H1 (cell line): ENCODE results near the gene KBTBD13. TPM values are rescaled to one million over a fixed set of nuclear protein-coding genes. Genes with fewer than 3 reads are reported as not detected.

Experiments used
- CTCF ChIA-PET: fragments of 300-600 bp; sonication (Branson Sonifier 250); formaldehyde crosslinking; loops from one replicate; lab custom pipeline; 2021; ENCODE audit not compliant: partially characterized antibody; lab: Charles Lee
- POLR2A ChIA-PET: fragments of 300-600 bp; sonication (Branson Sonifier 250); formaldehyde crosslinking; loops from one replicate; lab custom pipeline; 2021; ENCODE audit warnings: inconsistent platforms; ENCODE audit not compliant: partially characterized antibody; lab: Charles Lee
- DNase-seq, 2 experiments: peaks; one replicate each; pipeline versions ENCODE4 v3.0.0 to v3.0.0-alpha.2; 2010 to 2022; ENCODE audit warnings: low spot score in 2 of 2, low read depth in 1 of 2, mixed read lengths in 1 of 2
- FAIRE-seq: peaks from 2 replicates; lab custom pipeline; 2011; peaks lifted over from hg19 to GRCh38; lab: Jason Lieb, UNC
- H2AFZ ChIP-seq: 2 replicates; pipeline ENCODE4 v1.8.1; 2012; ENCODE audit warnings: low read length, inconsistent platforms
- H2AK5ac ChIP-seq: 2 replicates; pipeline ENCODE4 v1.6.1; 2013; ENCODE audit warnings: low read depth, low read length
- H2BK120ac ChIP-seq: replicated peaks from 2 replicates; pipeline ENCODE3; 2013; ENCODE audit warnings: low read depth, low read length, inconsistent platforms
- H2BK12ac ChIP-seq: 2 replicates; pipeline ENCODE4 v1.6.1; 2013; ENCODE audit warnings: low read depth, low read length
- H2BK15ac ChIP-seq: 2 replicates; pipeline ENCODE4 v1.6.1; 2013; ENCODE audit warnings: low read length
- H2BK20ac ChIP-seq: 2 replicates; pipeline ENCODE4 v1.6.1; 2013; ENCODE audit warnings: low read length
- H2BK5ac ChIP-seq: 2 replicates; pipeline ENCODE4 v1.6.1; 2013; ENCODE audit warnings: low read depth, low read length
- H3K14ac ChIP-seq: 2 replicates; pipeline ENCODE4 v1.6.1; 2013; ENCODE audit warnings: inconsistent platforms; ENCODE audit not compliant: insufficient read length
- H3K18ac ChIP-seq: 2 replicates; pipeline ENCODE4 v1.6.1; 2013; ENCODE audit warnings: low read length; ENCODE audit errors: extremely low read depth
- H3K23ac ChIP-seq: 2 replicates; pipeline ENCODE4 v1.6.1; 2013; ENCODE audit warnings: inconsistent platforms; ENCODE audit not compliant: insufficient read length
- H3K23me2 ChIP-seq: 2 replicates; pipeline ENCODE4 v1.6.1; 2013; ENCODE audit warnings: low read depth, low read length
- H3K27ac ChIP-seq: 2 replicates; pipeline ENCODE4 v1.6.1; 2011; ENCODE audit warnings: low read depth, low read length, inconsistent platforms
- H3K27me3 ChIP-seq, 4 experiments: replicated peaks in 1 of 4; 1 replicate in 1 of 4; 2 replicates in 3 of 4; pipeline versions ENCODE4 v1.6.1 to v1.8.1; 2011 to 2013; ENCODE audit warnings: low read length in 3 of 4, mild to moderate bottlenecking in 3 of 4, inconsistent platforms in 2 of 4, mixed read lengths in 2 of 4, moderate library complexity in 1 of 4; ENCODE audit not compliant: control insufficient read depth in 3 of 4, insufficient read depth in 3 of 4; ENCODE audit errors: extremely low read depth in 1 of 4
- H3K36me3 ChIP-seq, 4 experiments: 2 replicates each; pipeline versions ENCODE4 v1.6.1 to v1.8.1; 2011 to 2013; ENCODE audit warnings: mild to moderate bottlenecking in 4 of 4, low read length in 3 of 4, moderate library complexity in 2 of 4, control low read depth in 1 of 4, inconsistent platforms in 1 of 4; ENCODE audit not compliant: insufficient read depth in 4 of 4, control insufficient read depth in 2 of 4
- H3K4ac ChIP-seq: replicated peaks from 2 replicates; pipeline ENCODE3; 2013; ENCODE audit warnings: low read length, low read depth, mixed read lengths, inconsistent platforms; ENCODE audit not compliant: insufficient read length
- H3K4me1 ChIP-seq, 4 experiments: replicated peaks in 1 of 4; 1 replicate in 1 of 4; 2 replicates in 3 of 4; pipeline versions ENCODE4 v1.6.1 to v1.8.1; 2011 to 2013; ENCODE audit warnings: low read length in 3 of 4, inconsistent platforms in 2 of 4, mixed read lengths in 1 of 4; ENCODE audit not compliant: insufficient read depth in 4 of 4, control insufficient read depth in 3 of 4
- H3K4me2 ChIP-seq, 2 experiments: 2 replicates each; pipeline versions ENCODE4 v1.6.1 to v1.8.1; 2011 to 2013; ENCODE audit warnings: low read depth in 2 of 2, low read length in 2 of 2, control low read depth in 1 of 2, inconsistent platforms in 1 of 2, mild to moderate bottlenecking in 1 of 2; ENCODE audit not compliant: insufficient read depth in 1 of 2
- H3K4me3 ChIP-seq, 4 experiments: fragments of 200-600, 300-600 bp in 1 of 4; sonication (generic), shearing (Covaris generic), sonication (Bioruptor Twin) in 1 of 4; 2 replicates each; pipeline versions ENCODE4 v1.5.1 to v1.8.1; 2011 to 2016; ENCODE audit warnings: low read length in 4 of 4, low read depth in 3 of 4, control low read depth in 2 of 4, inconsistent platforms in 2 of 4, mild to moderate bottlenecking in 2 of 4, mixed read lengths in 1 of 4, moderate library complexity in 1 of 4; ENCODE audit not compliant: insufficient read depth in 2 of 4; ENCODE audit errors: extremely low read depth in 1 of 4
- H3K56ac ChIP-seq: replicated peaks from 2 replicates; pipeline ENCODE3; 2013; ENCODE audit warnings: low read depth, mild to moderate bottlenecking, mixed read lengths, low read length, inconsistent platforms; ENCODE audit not compliant: insufficient read length
- H3K79me1 ChIP-seq: 2 replicates; pipeline ENCODE4 v1.6.1; 2013; ENCODE audit warnings: low read depth, low read length, control low read depth
- H3K79me2 ChIP-seq, 2 experiments: 2 replicates each; pipeline versions ENCODE4 v1.6.1 to v1.8.1; 2012 to 2013; ENCODE audit warnings: low read length in 2 of 2, mild to moderate bottlenecking in 2 of 2, inconsistent platforms in 1 of 2; ENCODE audit not compliant: insufficient read depth in 2 of 2, control insufficient read depth in 1 of 2
- H3K9ac ChIP-seq, 4 experiments: replicated peaks in 1 of 4; 1 replicate in 1 of 4; 2 replicates in 3 of 4; pipeline versions ENCODE4 v1.6.1 to v1.8.1; 2011 to 2013; ENCODE audit warnings: low read depth in 3 of 4, low read length in 3 of 4, control low read depth in 2 of 4, mild to moderate bottlenecking in 2 of 4, moderate library complexity in 2 of 4, inconsistent platforms in 1 of 4; ENCODE audit errors: extremely low read depth in 1 of 4
- H3K9me3 ChIP-seq, 2 experiments: 2 replicates each; pipeline versions ENCODE4 v1.6.1 to v1.8.1; 2012 to 2013; ENCODE audit warnings: mild to moderate bottlenecking in 2 of 2, moderate library complexity in 2 of 2, control low read depth in 1 of 2, inconsistent platforms in 1 of 2, low read depth in 1 of 2, low read length in 1 of 2, mixed read lengths in 1 of 2; ENCODE audit not compliant: insufficient read depth in 2 of 2
- H4K20me1 ChIP-seq, 2 experiments: replicated peaks in 1 of 2; 2 replicates each; pipeline versions ENCODE3 to v1.8.1; 2011 to 2013; ENCODE audit warnings: inconsistent platforms in 2 of 2, low read length in 2 of 2, mild to moderate bottlenecking in 1 of 2; ENCODE audit not compliant: insufficient read depth in 2 of 2, control insufficient read depth in 1 of 2
- H4K5ac ChIP-seq: 2 replicates; pipeline ENCODE4 v1.6.1; 2013; ENCODE audit warnings: low read length, low read depth, mixed read lengths, inconsistent platforms; ENCODE audit not compliant: insufficient read length
- H4K8ac ChIP-seq: 2 replicates; pipeline ENCODE4 v1.8.0; 2013; ENCODE audit warnings: mild to moderate bottlenecking, moderate library complexity, low read length, inconsistent platforms; ENCODE audit not compliant: insufficient read depth; ENCODE audit errors: extremely low read depth
- H4K91ac ChIP-seq: replicated peaks from 2 replicates; pipeline ENCODE3; 2013; ENCODE audit warnings: low read length, mixed read lengths, inconsistent platforms; ENCODE audit not compliant: insufficient read length
- CEBPB ChIP-seq: IDR thresholded peaks from 2 replicates; pipeline ENCODE4 v1.6.1; 2012; ENCODE audit warnings: low read depth, low read length
- CREB1 ChIP-seq: IDR thresholded peaks from 2 replicates; pipeline ENCODE4 v1.6.1; 2012; ENCODE audit warnings: inconsistent platforms
- FOSL1 ChIP-seq: IDR thresholded peaks from 2 replicates; pipeline ENCODE4 v1.6.1; 2011; ENCODE audit warnings: mild to moderate bottlenecking, low read depth, low read length, moderate library complexity; ENCODE audit not compliant: insufficient read depth
- KDM1A ChIP-seq: fragments of 200-600, 300-600 bp; sonication (generic); IDR thresholded peaks from 2 replicates; pipeline ENCODE4 v1.7.1; 2016; ENCODE audit warnings: mild to moderate bottlenecking, low read length, borderline replicate concordance
- KDM5A ChIP-seq: fragments of 200-600 bp; IDR thresholded peaks from 2 replicates; pipeline ENCODE4 v1.7.1; 2012; ENCODE audit warnings: mild to moderate bottlenecking, low read length, inconsistent platforms, mixed read lengths
- NRF1 ChIP-seq: IDR thresholded peaks from 2 replicates; pipeline ENCODE4 v1.6.1; 2011; ENCODE audit warnings: mild to moderate bottlenecking, low read depth, low read length, improper control_type of control experiment
- SIX5 ChIP-seq: IDR thresholded peaks from 2 replicates; pipeline ENCODE4 v1.6.1; 2011; ENCODE audit warnings: mild to moderate bottlenecking, low read depth, low read length
- TAF7 ChIP-seq: optimal IDR thresholded peaks from 2 replicates; pipeline ENCODE3; 2011; ENCODE audit warnings: low read depth, mild to moderate bottlenecking, inconsistent platforms, low read length, moderate library complexity, borderline replicate concordance
- USF2 ChIP-seq: IDR thresholded peaks from 2 replicates; pipeline ENCODE4 v1.6.1; 2011; ENCODE audit warnings: low read length, improper control_type of control experiment
- WGBS, 2 experiments: shearing (Covaris generic) in 1 of 2; methylation state at CpG; one replicate each; pipeline versions ENCODE4 v1.1.6 to v1.1.7; 2013 to 2015; ENCODE audit warnings: low lambda C conversion rate in 2 of 2, mixed read lengths in 2 of 2, inconsistent platforms in 1 of 2, low coverage in 1 of 2, missing lambda C conversion rate in 1 of 2; ENCODE audit not compliant: insufficient replicate concordance in 2 of 2, insufficient coverage in 1 of 2, insufficient read length in 1 of 2; ENCODE audit errors: extremely low coverage in 1 of 2, missing lambda C conversion rate in 1 of 2; 5-methylcytosine and 5-hydroxymethylcytosine counted together
- polyA plus RNA-seq, 7 experiments: library from polyadenylated mRNA; depleted of rRNA in 3 of 7; stranded (reverse) in 5 of 7; unstranded in 2 of 7; fragments of >200 nt in 5 of 7; fragments of 200-250 nt in 2 of 7; gene quantifications; 1 replicate in 5 of 7; 2 replicates in 1 of 7; 4 replicates in 1 of 7; pipeline versions ENCODE4 v1.2.1 to v1.2.3, GENCODE V29; 2011 to 2013; ENCODE audit warnings: missing spikeins in 2 of 7, mixed read lengths in 2 of 7
- total RNA-seq: library from RNA; stranded (reverse); fragmentation: NEBNext Ultra II Directional; extraction: Animal tissue kit (Norgen Biotek cat#: 25700); gene quantifications from 2 replicates; pipeline ENCODE4 v1.2.1, GENCODE V29; 2021

KBTBD13 gene
- total and polyA plus RNA-seq, 2 of the 8 experiments (the other 6 are each of a cell fraction or from before 2014, with no cell fraction given), result not detected

DNA sequence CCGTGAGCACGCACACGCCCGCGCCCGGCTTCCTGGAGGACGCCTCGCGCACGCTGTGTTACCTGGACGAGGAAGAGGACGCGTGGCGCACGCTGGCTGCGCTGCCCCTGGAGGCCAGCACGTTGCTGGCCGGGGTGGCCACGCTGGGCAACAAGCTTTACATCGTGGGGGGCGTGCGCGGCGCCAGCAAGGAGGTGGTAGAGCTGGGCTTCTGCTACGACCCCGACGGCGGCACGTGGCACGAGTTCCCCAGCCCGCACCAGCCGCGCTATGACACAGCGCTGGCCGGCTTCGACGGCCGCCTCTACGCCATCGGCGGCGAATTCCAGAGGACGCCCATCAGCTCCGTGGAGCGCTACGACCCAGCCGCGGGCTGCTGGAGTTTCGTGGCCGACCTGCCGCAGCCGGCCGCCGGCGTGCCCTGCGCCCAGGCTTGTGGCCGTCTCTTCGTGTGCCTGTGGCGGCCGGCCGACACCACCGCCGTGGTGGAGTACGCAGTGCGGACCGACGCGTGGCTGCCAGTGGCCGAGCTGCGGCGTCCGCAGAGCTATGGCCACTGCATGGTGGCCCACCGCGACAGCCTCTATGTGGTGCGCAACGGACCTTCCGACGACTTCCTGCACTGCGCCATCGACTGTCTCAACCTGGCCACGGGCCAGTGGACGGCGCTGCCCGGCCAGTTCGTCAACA is 890 bp downstream of the KBTBD13 start:
- 84% methylated on average over 65 of the region's 85 CpGs; no CpG with 5 or more reads in 1 of the 2 experiments for WGBS, 2 experiments
- H3K27ac ChIP-seq, result no peak overlapping the region
- H2BK120ac ChIP-seq, result no peak overlapping the region
- no peaks in the 10 kb centered on the region for H3K79me2 ChIP-seq
- ChIA-PET CTCF (interaction anchor here (0.5 to 32.9 kb wide), 12 partner anchors 8 to 1009 kb away, joined by 3 to 1213 read pairs (median 8); partner anchors contain the start of genes RASL12 and SLC51B), POLR2A (interaction anchor here (0.5 to 14.5 kb wide), 6 partner anchors 10 to 410 kb away, joined by 3 to 93 read pairs (median 4); partner anchors contain the start of genes RASL12 and RNU5B-1)
- H3K9ac ChIP-seq, result no peak overlapping the region
- H2BK15ac ChIP-seq, result 0 out of 2 replicates have a peak overlapping the region, but pooled peaks have one; percentile 61
- H2BK20ac ChIP-seq, result peak overlapping the region; percentile 90; the same call in 1 of the 2 replicates
- peak overlapping the region; percentile 79; the same call in 1 of the 2 replicates for H4K8ac ChIP-seq
- peaks cover 0 to 9% (median 8%) of the 10 kb centered on the region in 4 experiments; a peak in 5 of 7 replicates for H3K27me3 ChIP-seq
- H3K9me3 ChIP-seq, result peaks cover 3% of the 10 kb centered on the region in 2 experiments; a peak in 2 of 4 replicates
- H3K18ac ChIP-seq, result peak overlapping the region; percentile 60; the same call in 1 of the 2 replicates
- no peak overlapping the region for H3K23ac ChIP-seq
- no peak overlapping the region for H3K14ac ChIP-seq
- H4K20me1 ChIP-seq, result no peaks in the 10 kb centered on the region
- no peak overlapping the region for H4K5ac ChIP-seq
- DNase-seq, result no peak
- H3K4ac ChIP-seq, result no peak overlapping the region
- peak overlapping the region; percentile 34 for H4K91ac ChIP-seq
- no peak overlapping the region for H2AFZ ChIP-seq
- H3K4me3 ChIP-seq, result no peak overlapping the region
- no peak for FAIRE-seq
- 0 out of 4 replicates have a peak overlapping the region, but pooled peaks of 1 of the 2 experiments have one; percentile 39 for H3K4me2 ChIP-seq
- peak overlapping the region; percentile 80; the same call in 1 of the 2 replicates for H2BK12ac ChIP-seq
- no peaks in the 10 kb centered on the region; the same call in 1 of the 2 replicates for H3K23me2 ChIP-seq
- H2AK5ac ChIP-seq, result no peak overlapping the region
- H3K4me1 ChIP-seq, result peaks cover 1 to 7% (median 4%) of the 10 kb centered on the region in 4 experiments; a peak in 5 of 7 replicates
- no peaks in the 10 kb centered on the region for H3K79me1 ChIP-seq
- no peak overlapping the region for H3K56ac ChIP-seq
- H2BK5ac ChIP-seq, result no peak overlapping the region
- H3K36me3 ChIP-seq, result no peaks in the 10 kb centered on the region
- no peak for TF ChIP-seq FOSL1
- 0 out of 2 replicates have a peak, but pooled peaks have one; percentile 21 for TF ChIP-seq KDM1A
- no peak for TF ChIP-seq CREB1
- no peak for TF ChIP-seq TAF7
- no peak for TF ChIP-seq CEBPB
- TF ChIP-seq USF2, result 0 out of 2 replicates have a peak, but pooled peaks have one; percentile 9
- no peak for TF ChIP-seq NRF1
- no peak for TF ChIP-seq KDM5A
- no peak for TF ChIP-seq SIX5
